Measurements from ENCODE around the gene ATF7. TPM values are rescaled to one million over a fixed set of nuclear protein-coding genes. Genes with fewer than 3 reads are reported as not detected.

Gene ATF7
- total RNA-seq, 2 donors from 2014 or later: 22.1 to 24.7 TPM

- no peaks in the 10 kb centered on the region for H3K9me3 ChIP-seq
- no peak for TF ChIP-seq CTCF (IDR thresholded peaks at IDR 0.05)
- no peaks in the 10 kb centered on the region for H3K27me3 ChIP-seq
- DNase-seq (ENCODE audit: low spot score): no peak
- H3K27ac ChIP-seq: peak overlapping the region in 1 of 2 donors; percentile 81
- peaks cover 0 to 70% of the 10 kb centered on the region in 2 donors for H3K4me1 ChIP-seq
- no peaks in the 10 kb centered on the region for H3K36me3 ChIP-seq
- H3K4me3 ChIP-seq: no peak overlapping the region
These were observed 35.5 kb downstream of the ATF7 start for GRCh38 chr12:53590652-53591051.

GRCh38 chr12:53589915-53590314, 36.3 kb downstream of the ATF7 start:
- no peak overlapping the region for H3K4me3 ChIP-seq
- peaks cover 0 to 70% of the 10 kb centered on the region in 2 donors for H3K4me1 ChIP-seq
- no peak for TF ChIP-seq CTCF (IDR thresholded peaks at IDR 0.05)
- no peaks in the 10 kb centered on the region for H3K9me3 ChIP-seq
- peak overlapping the region in 1 of 2 donors; percentile 81 for H3K27ac ChIP-seq
- DNase-seq (ENCODE audit: low spot score): no peak
- no peaks in the 10 kb centered on the region for H3K27me3 ChIP-seq
- H3K36me3 ChIP-seq: no peaks in the 10 kb centered on the region

DNA sequence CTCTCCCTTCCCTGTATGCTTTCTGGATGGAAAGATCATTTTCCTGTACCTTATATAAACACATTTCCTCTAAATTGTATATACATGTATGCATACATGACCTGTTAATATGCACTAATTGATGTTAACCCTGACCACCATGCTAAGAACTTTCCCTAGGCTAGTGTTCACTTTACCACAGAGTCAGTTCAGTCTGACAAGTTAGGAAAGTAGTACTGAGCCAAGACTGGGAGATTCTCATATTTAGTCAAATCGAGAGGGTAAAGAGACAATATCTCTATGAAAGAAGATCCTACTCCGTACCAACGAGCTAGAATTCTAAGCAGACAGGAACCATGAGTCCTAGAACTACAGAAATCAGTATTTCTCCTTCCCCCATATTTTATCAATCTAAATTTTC, 36.8 kb downstream of the ATF7 start:
- H3K36me3 ChIP-seq: no peaks in the 10 kb centered on the region
- no peak for DNase-seq (ENCODE audit: low spot score)
- H3K9me3 ChIP-seq: no peaks in the 10 kb centered on the region
- TF ChIP-seq CTCF (IDR thresholded peaks at IDR 0.05): no peak
- no peak overlapping the region for H3K27ac ChIP-seq
- H3K27me3 ChIP-seq: no peaks in the 10 kb centered on the region
- peaks cover 0 to 65% of the 10 kb centered on the region in 2 donors for H3K4me1 ChIP-seq
- H3K4me3 ChIP-seq: no peak overlapping the region

DNA sequence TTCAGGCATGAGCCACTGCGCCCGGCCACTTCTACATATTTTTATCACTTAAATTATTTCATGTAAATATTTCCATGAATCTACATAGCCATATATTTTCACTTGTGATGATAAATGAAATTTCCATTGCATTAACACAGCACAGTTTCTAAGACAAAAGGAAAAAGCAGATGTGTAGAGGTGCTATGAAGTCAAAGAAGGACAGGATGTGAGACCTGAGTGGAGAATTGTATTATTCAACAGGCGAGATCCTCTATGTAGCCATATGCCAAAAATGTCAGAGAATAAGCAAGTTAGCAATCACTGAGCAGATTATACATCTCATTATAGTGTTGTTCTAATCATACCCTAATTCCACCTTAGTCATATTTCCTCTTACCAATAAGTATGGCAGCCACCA, 38.1 kb downstream of the ATF7 start:
- H3K4me3 ChIP-seq: no peak overlapping the region
- DNase-seq (ENCODE audit: low spot score): no peak
- no peaks in the 10 kb centered on the region for H3K9me3 ChIP-seq
- H3K27me3 ChIP-seq: no peaks in the 10 kb centered on the region
- no peak overlapping the region for H3K27ac ChIP-seq
- H3K4me1 ChIP-seq: peaks cover 0 to 63% of the 10 kb centered on the region in 2 donors
- H3K36me3 ChIP-seq: no peaks in the 10 kb centered on the region
- no peak for TF ChIP-seq CTCF (IDR thresholded peaks at IDR 0.05)

DNA sequence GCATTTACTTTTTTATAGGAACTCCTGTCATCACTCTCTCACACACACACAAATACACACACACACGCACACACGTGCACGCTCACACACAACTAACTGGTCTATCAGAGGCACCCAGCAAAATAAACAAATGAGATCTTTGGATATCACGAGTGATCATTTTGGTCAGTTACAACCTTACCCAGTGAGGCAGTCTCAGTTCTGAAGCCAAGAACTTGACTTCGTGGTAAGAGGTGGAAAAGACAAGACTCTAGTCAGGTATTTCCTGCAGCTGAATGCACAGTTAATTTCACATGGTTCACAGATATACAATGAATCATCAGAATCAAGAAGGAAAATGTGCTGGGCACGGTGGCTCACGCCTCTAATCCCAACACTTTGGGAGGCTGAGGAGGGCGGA, 39.4 kb downstream of the ATF7 start:
- H3K4me3 ChIP-seq: no peak overlapping the region
- TF ChIP-seq CTCF (IDR thresholded peaks at IDR 0.05): no peak
- no peaks in the 10 kb centered on the region for H3K36me3 ChIP-seq
- no peaks in the 10 kb centered on the region for H3K27me3 ChIP-seq
- peaks cover 0 to 50% of the 10 kb centered on the region in 2 donors for H3K4me1 ChIP-seq
- no peak overlapping the region for H3K27ac ChIP-seq
- no peak for DNase-seq (ENCODE audit: low spot score)
- no peaks in the 10 kb centered on the region for H3K9me3 ChIP-seq

GRCh38 chr12:53585448-53586125, 40.6 kb downstream of the ATF7 start:
- H3K9me3 ChIP-seq: no peaks in the 10 kb centered on the region
- H3K27me3 ChIP-seq: no peaks in the 10 kb centered on the region
- H3K4me3 ChIP-seq: no peak overlapping the region
- DNase-seq (ENCODE audit: low spot score): no peak
- TF ChIP-seq CTCF (IDR thresholded peaks at IDR 0.05): no peak
- peak overlapping the region in 1 of 2 donors; percentile 46 for H3K27ac ChIP-seq
- H3K36me3 ChIP-seq: no peaks in the 10 kb centered on the region
- H3K4me1 ChIP-seq: peaks cover 0 to 38% of the 10 kb centered on the region in 2 donors

All from right atrium auricular region (tissue), 2 donors.